Esophagus squamous epithelium (tissue), 5 donors: ENCODE data around the gene NR4A1. TPM values are rescaled to one million over a fixed set of nuclear protein-coding genes. Genes with fewer than 3 reads are reported as not detected.

Experiments used
- DNase-seq: peaks from one replicate; lab custom pipeline; 2025; lab: John Stamatoyannopoulos, UW
- H3K27ac ChIP-seq, 4 donors: fragments of 200-600 bp; sonication (generic); one replicate each; pipeline ENCODE4 v1.5.1; 2016 to 2019; ENCODE audit warnings: mild to moderate bottlenecking in 1 of 4
- H3K27me3 ChIP-seq, 4 donors: fragments of 200-600 bp; sonication (generic); 1 replicate in 3 of 4; 2 replicates in 1 of 4; pipeline versions ENCODE4 v1.5.1 to v1.6.0; 2017 to 2021; ENCODE audit warnings: antibody characterized with exemption in 1 of 4
- H3K36me3 ChIP-seq, 3 donors: fragments of 200-600 bp; sonication (generic); one replicate each; pipeline ENCODE4 v1.5.1; 2016 to 2019
- H3K4me1 ChIP-seq, 3 donors: fragments of 200-600 bp; sonication (generic); one replicate each; pipeline ENCODE4 v1.5.1; 2017 to 2019
- H3K4me3 ChIP-seq, 4 donors: fragments of 200-600 bp; sonication (generic); 1 replicate in 3 of 4; 2 replicates in 1 of 4; pipeline ENCODE4 v1.5.1; 2016 to 2019; ENCODE audit warnings: mild to moderate bottlenecking in 2 of 4, moderate library complexity in 1 of 4
- H3K9me3 ChIP-seq, 3 donors: fragments of 200-600 bp; sonication (generic); one replicate each; pipeline ENCODE4 v1.5.1; 2016 to 2019
- POLR2A ChIP-seq, 4 donors: fragments of 450-650 bp; IDR thresholded peaks; one replicate each; pipeline ENCODE4 v1.6.1; 2017; ENCODE audit warnings: antibody characterized with exemption in 4 of 4, mild to moderate bottlenecking in 4 of 4, moderate library complexity in 3 of 4
- WGBS, 2 donors: methylation state at CpG; one replicate each; pipeline ENCODE4 v1.1.5; 2018; 5-methylcytosine and 5-hydroxymethylcytosine counted together
- intact Hi-C: fragments of 100-400 bp; cut with DNase I; formaldehyde crosslinking; loops from one replicate; pipeline ENCODE4 v1.15.0; 2022
- total RNA-seq, 4 donors: library from RNA; depleted of rRNA; stranded (reverse); fragments of >200 nt; gene quantifications; one replicate each; pipeline ENCODE4 v1.1.0, GENCODE V29; 2016
- TF ChIP-seq, protein P1 (sequence below), 6 experiments: fragments of 450-650 bp in 4 of 6; fragments of 200-600 bp in 2 of 6; sonication (generic) in 2 of 6; IDR thresholded peaks; one replicate each; pipeline ENCODE4 v1.5.1; 2016 to 2019; ENCODE audit warnings: antibody characterized with exemption in 6 of 6, mild to moderate bottlenecking in 4 of 6, moderate library complexity in 4 of 6
- donor health status: DM: yes; HTN: yes; CAD: no.

The NR4A1 gene
- total RNA-seq, 4 donors from 2014 or later, result 3.4 to 12.6 (median 5.6) TPM

DNA sequence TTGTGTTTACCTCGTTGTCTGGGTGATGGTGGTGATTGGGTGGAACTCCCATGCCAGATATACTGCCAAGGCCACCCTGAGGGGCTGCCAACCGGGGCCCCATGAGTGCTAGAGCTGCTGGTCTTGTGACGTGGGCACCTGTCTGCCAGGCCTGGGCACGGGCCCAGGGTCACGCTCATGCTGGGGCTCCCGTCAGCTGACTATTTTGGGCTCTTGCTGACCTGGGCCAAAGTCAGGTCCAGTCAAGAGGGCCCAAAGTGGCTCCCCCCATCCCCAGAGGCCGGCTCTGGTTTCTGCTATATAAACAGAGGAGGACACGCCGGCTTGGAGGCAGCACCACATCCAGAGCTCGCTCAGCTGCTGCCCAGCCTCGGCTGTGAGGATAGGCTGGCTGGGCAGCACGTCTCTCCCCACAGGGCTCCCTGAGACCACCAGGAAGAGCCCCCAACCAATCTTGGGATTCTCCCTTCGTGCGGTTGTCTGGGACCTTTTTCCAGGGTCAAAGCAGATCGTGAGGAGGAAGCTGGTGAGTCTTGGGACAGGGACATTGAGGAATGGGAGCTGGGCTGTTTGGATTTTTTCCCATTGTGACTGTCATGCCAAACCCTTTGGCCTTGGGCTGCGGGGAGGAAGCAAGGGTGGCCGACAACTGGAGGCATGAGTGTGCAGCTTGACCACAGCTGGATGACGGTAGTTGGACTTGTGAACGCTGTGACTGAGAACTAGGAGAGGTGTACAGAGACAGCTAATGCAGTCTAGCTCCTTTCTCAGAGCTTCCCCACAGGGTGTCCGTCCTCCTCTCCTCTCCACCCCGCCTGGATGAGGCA is 7.6 kb upstream of the NR4A1 start:
- H3K27me3 ChIP-seq, result peaks cover 0 to 10% (median 0%) of the 10 kb centered on the region in 4 donors
- H3K27ac ChIP-seq, result peak overlapping the region; percentile 44 to 85 (median 82)
- WGBS, 2 donors, result 58% methylated on average over 4 to 10 of the region's 21 CpGs
- H3K4me3 ChIP-seq, result no peak overlapping the region
- no peaks in the 10 kb centered on the region for H3K9me3 ChIP-seq
- TF ChIP-seq, protein P1, sequence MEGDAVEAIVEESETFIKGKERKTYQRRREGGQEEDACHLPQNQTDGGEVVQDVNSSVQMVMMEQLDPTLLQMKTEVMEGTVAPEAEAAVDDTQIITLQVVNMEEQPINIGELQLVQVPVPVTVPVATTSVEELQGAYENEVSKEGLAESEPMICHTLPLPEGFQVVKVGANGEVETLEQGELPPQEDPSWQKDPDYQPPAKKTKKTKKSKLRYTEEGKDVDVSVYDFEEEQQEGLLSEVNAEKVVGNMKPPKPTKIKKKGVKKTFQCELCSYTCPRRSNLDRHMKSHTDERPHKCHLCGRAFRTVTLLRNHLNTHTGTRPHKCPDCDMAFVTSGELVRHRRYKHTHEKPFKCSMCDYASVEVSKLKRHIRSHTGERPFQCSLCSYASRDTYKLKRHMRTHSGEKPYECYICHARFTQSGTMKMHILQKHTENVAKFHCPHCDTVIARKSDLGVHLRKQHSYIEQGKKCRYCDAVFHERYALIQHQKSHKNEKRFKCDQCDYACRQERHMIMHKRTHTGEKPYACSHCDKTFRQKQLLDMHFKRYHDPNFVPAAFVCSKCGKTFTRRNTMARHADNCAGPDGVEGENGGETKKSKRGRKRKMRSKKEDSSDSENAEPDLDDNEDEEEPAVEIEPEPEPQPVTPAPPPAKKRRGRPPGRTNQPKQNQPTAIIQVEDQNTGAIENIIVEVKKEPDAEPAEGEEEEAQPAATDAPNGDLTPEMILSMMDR (IDR thresholded peaks at IDR 0.05), result no peak
- TF ChIP-seq POLR2A (IDR thresholded peaks at IDR 0.05), result no peak
- H3K36me3 ChIP-seq, result no peaks in the 10 kb centered on the region
- peaks cover 13 to 63% (median 36%) of the 10 kb centered on the region in 3 donors for H3K4me1 ChIP-seq
- intact Hi-C loops, result no loop called here
- DNase-seq, result no peak

DNA sequence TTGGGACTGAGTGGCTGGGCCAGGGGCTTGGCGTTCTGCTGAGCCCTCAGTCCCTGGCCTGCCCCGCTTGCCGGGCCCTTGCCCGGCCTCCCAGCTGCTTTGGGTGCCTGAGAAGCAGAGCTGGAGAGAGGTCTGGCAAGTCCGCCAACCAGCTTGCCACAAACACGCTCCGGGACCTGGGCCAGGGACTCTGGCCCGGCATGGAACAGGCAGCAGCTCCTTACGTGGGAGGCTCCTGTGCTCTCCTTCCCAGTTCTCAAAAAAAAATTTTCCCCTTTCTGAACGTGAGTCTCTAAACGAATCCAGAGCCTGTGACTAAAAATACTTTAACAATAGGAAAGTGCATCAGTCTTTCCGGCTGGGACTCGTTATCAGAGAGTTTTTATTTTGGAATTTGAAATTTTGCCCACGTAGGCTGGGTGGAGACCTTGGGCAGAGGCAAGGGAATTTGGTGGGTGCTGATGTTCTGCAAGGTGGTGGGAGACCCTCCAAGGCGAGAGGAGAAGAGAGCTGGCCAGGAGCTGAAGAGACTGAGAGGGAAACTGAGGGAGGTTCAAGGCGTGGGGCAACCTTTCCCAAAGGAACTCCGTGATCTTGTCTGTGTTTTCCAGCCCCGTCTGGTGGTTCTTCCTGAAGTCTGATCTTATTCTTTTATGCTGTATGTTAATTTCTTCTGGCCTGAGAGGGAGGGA is 6.8 kb upstream of the NR4A1 start:
- Histone ChIP-seq H3K4me3 (no peak overlapping the region), H3K27ac (peak overlapping the region; percentile 44 to 85 (median 82)), H3K36me3 (no peaks in the 10 kb centered on the region), H3K27me3 (peaks cover 0 to 3% (median 0%) of the 10 kb centered on the region in 4 donors), H3K4me1 (peaks cover 13 to 61% (median 36%) of the 10 kb centered on the region in 3 donors), H3K9me3 (no peaks in the 10 kb centered on the region)
- intact Hi-C loops, result no loop called here
- TF ChIP-seq, protein P1 (IDR thresholded peaks at IDR 0.05), result no peak
- TF ChIP-seq POLR2A (IDR thresholded peaks at IDR 0.05), result no peak
- DNase-seq, result no peak
- 32 to 40% methylated on average over 11 to 14 of the region's 18 CpGs for WGBS, 2 donors

DNA sequence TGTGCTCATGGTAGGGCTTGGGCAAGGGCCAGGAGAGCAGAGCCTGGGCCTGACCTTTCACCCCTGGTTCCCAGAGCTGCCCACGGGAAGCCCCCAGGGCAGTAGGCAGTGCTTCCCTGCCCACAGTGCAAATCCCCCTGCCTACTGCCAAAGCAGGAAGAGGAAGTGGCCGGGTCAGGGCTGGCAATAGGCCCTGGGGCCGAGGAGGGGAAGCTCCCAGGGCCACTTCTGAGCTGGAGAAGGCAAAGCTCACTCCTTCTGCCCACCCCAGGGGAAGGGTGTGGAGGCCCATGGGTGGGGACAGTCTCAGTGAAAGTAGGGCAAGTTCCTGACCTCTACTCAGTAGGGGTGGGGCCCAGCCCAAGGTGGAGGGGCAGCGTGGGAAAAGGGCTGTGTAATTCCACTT is 5.4 kb upstream of the NR4A1 start:
- Histone ChIP-seq H3K4me3 (no peak overlapping the region), H3K27me3 (peaks cover 0 to 9% (median 0%) of the 10 kb centered on the region in 4 donors), H3K9me3 (no peaks in the 10 kb centered on the region), H3K36me3 (no peaks in the 10 kb centered on the region), H3K4me1 (peaks cover 22 to 75% (median 44%) of the 10 kb centered on the region in 3 donors), H3K27ac (peak overlapping the region; percentile 44 to 85 (median 82))
- 67% methylated on average over 1 of the region's 4 CpGs; no CpG with 5 or more reads in 1 of the 2 donors for WGBS, 2 donors
- DNase-seq, result no peak
- no peak for TF ChIP-seq POLR2A (IDR thresholded peaks at IDR 0.05)
- TF ChIP-seq, protein P1 (IDR thresholded peaks at IDR 0.05), result no peak
- intact Hi-C loops, result no loop called here

DNA sequence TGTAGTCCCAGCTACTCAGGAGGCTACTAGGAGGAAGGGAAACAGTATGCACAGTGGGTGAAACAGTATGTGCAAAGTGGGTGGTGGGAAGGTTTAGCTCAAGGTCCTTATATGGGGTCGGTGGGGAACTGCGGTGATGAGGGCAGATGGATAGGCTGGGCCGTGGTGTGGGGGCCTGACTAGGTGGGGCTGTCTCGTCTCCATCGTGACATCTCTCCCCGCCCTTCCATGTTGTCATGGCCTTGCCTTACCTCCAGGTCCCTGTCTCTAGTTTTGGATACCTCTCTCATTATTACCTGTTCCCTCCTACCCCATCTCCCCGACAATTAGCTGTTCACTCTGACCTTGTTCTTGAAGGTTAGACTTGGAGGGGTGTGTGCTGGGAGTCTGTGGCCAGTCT is 4.4 kb upstream of the NR4A1 start:
- TF ChIP-seq, protein P1 (IDR thresholded peaks at IDR 0.05), result no peak
- no peak for TF ChIP-seq POLR2A (IDR thresholded peaks at IDR 0.05)
- H3K4me1 ChIP-seq, result peaks cover 30 to 79% (median 44%) of the 10 kb centered on the region in 3 donors
- peaks cover 0 to 9% (median 0%) of the 10 kb centered on the region in 4 donors for H3K27me3 ChIP-seq
- no peaks in the 10 kb centered on the region for H3K36me3 ChIP-seq
- intact Hi-C loops, result no loop called here
- no peak overlapping the region for H3K4me3 ChIP-seq
- peak overlapping the region in 1 of 4 donors; percentile 84 for H3K27ac ChIP-seq
- no peaks in the 10 kb centered on the region for H3K9me3 ChIP-seq
- WGBS, 2 donors, result 90 to 91% methylated on average over 7 of the region's 7 CpGs
- no peak for DNase-seq
